ENCODE measurements around the gene CCNYL1. TPM values are rescaled to one million over a fixed set of nuclear protein-coding genes. Genes with fewer than 3 reads are reported as not detected.
"Not testable (repeated sequence)": the region's sequence is repeated elsewhere in the genome, so short reads cannot be mapped to it uniquely, and the experiment has no call there.

CCNYL1 gene
- polyA plus RNA-seq, 1 of the 3 experiments (the other 2 are of a cell fraction): 8.7 TPM

- no peak overlapping the region for H3K4me3 ChIP-seq (ENCODE audit: low read depth in 2 of 2, low read length in 1 of 2)
- POLR2A ChIA-PET: no interaction called here
Observed at GRCh38 chr2:207694811-207695281, 16.6 kb upstream of the CCNYL1 start.

DNA sequence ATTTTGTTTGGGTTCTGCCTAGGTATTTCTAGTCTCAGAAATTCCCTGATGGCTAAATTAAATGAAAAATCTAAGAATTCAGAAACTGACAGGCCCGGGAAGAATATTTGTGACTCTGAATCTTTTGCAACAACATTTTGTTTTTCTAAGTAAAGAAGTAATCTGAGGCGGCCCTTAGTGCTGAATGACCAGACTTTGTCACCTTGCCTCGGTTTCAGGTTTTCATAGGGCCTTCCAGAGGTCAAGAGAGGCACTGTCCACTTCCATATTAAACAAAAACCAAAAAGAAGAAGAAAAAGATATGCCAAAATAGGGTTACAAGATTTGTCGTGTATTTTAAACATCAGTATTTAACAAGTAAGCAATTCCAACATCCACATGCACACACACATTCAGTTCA lies 16.1 kb upstream of the CCNYL1 start:
- Histone ChIP-seq H3K79me2 (ENCODE audit: insufficient read depth) (no peaks in the 10 kb centered on the region), H4K20me1 (ENCODE audit: insufficient read depth) (no peaks in the 10 kb centered on the region), H3F3A (replicated peaks; ENCODE audit: insufficient read depth) (peaks cover 3% of the 10 kb centered on the region), H3K36me3 (replicated peaks in 1 of 2; ENCODE audit: control insufficient read depth in 1 of 2, insufficient read depth in 2 of 2, low read length in 1 of 2) (no peaks in the 10 kb centered on the region), H2AFZ (ENCODE audit: low read depth) (no peak overlapping the region), H3K4me3 (ENCODE audit: low read depth in 2 of 2, low read length in 1 of 2) (no peak overlapping the region), H3K27ac (ENCODE audit: low read depth in 2 of 2, low read length in 1 of 2) (no peak overlapping the region), H3K4me2 (no peak overlapping the region), H3K27me3 (ENCODE audit: insufficient read depth) (no peaks in the 10 kb centered on the region), H3K9ac (no peak overlapping the region), H3K9me3 (no peaks in the 10 kb centered on the region), H3K9me2 (no peaks in the 10 kb centered on the region), H3K4me1 (ENCODE audit: control insufficient read depth in 1 of 2, insufficient read depth in 2 of 2, low read depth in 1 of 2, low read length in 1 of 2) (no peaks in the 10 kb centered on the region)
- no peak for DNase-seq
- CTCF ChIA-PET: interaction anchor here (1.7 kb wide), 1 partner anchor 69 kb away, joined by 3 read pairs; no protein-coding TSS in a partner anchor
- WGBS (ENCODE audit: low lambda C conversion rate): 64% methylated on average over 4 of the region's 4 CpGs
- TF ChIP-seq FOXJ3 (CRISPR knock-in tag; IDR thresholded peaks at IDR 0.05) (no peak), TCF12 (IDR thresholded peaks at IDR 0.05) (no peak), EZH2phosphoT487 (IDR thresholded peaks at IDR 0.05; ENCODE audit: borderline replicate concordance, low read depth) (no peak), FOSL2 (IDR thresholded peaks at IDR 0.05; ENCODE audit: borderline replicate concordance, low read depth) (no peak), TEAD4 (IDR thresholded peaks at IDR 0.05; ENCODE audit: borderline replicate concordance, insufficient read depth) (no peak), NRF1 (IDR thresholded peaks at IDR 0.05; ENCODE audit: low read depth, low read length) (no peak)
- TF ChIP-seq, protein P1, sequence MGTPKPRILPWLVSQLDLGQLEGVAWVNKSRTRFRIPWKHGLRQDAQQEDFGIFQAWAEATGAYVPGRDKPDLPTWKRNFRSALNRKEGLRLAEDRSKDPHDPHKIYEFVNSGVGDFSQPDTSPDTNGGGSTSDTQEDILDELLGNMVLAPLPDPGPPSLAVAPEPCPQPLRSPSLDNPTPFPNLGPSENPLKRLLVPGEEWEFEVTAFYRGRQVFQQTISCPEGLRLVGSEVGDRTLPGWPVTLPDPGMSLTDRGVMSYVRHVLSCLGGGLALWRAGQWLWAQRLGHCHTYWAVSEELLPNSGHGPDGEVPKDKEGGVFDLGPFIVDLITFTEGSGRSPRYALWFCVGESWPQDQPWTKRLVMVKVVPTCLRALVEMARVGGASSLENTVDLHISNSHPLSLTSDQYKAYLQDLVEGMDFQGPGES (IDR thresholded peaks at IDR 0.05; ENCODE audit: low read depth, low read length): no peak
- POLR2A ChIA-PET: no interaction called here

More at GRCh38 chr2:207694811-207695281, 16.6 kb upstream of the CCNYL1 start:
- TF ChIP-seq, protein P2, sequence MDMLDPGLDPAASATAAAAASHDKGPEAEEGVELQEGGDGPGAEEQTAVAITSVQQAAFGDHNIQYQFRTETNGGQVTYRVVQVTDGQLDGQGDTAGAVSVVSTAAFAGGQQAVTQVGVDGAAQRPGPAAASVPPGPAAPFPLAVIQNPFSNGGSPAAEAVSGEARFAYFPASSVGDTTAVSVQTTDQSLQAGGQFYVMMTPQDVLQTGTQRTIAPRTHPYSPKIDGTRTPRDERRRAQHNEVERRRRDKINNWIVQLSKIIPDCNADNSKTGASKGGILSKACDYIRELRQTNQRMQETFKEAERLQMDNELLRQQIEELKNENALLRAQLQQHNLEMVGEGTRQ (IDR thresholded peaks at IDR 0.05; ENCODE audit: borderline replicate concordance, low read depth, low read length): no peak
- TF ChIP-seq JUND (IDR thresholded peaks at IDR 0.05) (peak; percentile 47), PBX3 (IDR thresholded peaks at IDR 0.05) (peak; percentile 57), TCF12 (IDR thresholded peaks at IDR 0.05) (peak; percentile 36)
- Histone ChIP-seq H3F3A (replicated peaks; ENCODE audit: insufficient read depth) (peaks cover 3% of the 10 kb centered on the region), H3K79me2 (ENCODE audit: insufficient read depth) (no peaks in the 10 kb centered on the region), H3K4me1 (ENCODE audit: control insufficient read depth in 1 of 2, insufficient read depth in 2 of 2, low read depth in 1 of 2, low read length in 1 of 2) (no peaks in the 10 kb centered on the region), H3K9me2 (no peaks in the 10 kb centered on the region), H3K4me2 (no peak overlapping the region), H4K20me1 (ENCODE audit: insufficient read depth) (no peaks in the 10 kb centered on the region), H3K9me3 (no peaks in the 10 kb centered on the region), H2AFZ (ENCODE audit: low read depth) (no peak overlapping the region), H3K27me3 (ENCODE audit: insufficient read depth) (no peaks in the 10 kb centered on the region), H3K27ac (ENCODE audit: low read depth in 2 of 2, low read length in 1 of 2) (no peak overlapping the region), H3K36me3 (replicated peaks in 1 of 2; ENCODE audit: control insufficient read depth in 1 of 2, insufficient read depth in 2 of 2, low read length in 1 of 2) (no peaks in the 10 kb centered on the region), H3K9ac (no peak overlapping the region)
- DNase-seq: no peak
- CTCF ChIA-PET: interaction anchor here (0.8 to 1.7 kb wide), 2 partner anchors 51 to 69 kb away, joined by 3 read pairs; no protein-coding TSS in a partner anchor
- 61% methylated on average over 4 of the region's 4 CpGs for WGBS (ENCODE audit: low lambda C conversion rate)

DNA sequence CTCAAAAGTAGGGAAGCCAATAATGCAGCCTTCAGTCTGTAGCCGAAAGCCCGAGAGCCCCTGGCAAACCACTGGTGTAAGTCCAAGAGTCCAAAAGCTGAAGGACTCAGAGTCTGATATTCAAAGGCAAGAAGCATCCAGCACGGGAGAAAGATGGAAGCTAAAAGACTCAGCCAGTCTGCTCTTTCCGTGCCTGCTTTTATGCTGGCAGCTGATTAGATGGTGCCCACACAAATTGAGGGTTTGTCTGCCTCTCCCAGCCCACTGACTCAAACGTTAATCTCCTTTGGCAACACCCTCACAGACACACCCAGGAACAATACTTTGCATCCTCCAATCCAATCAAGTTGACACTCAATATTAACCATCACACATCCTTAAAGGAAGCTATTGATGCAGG lies 14.5 kb upstream of the CCNYL1 start:
- H3K79me2 ChIP-seq (ENCODE audit: insufficient read depth); H3K9me2 ChIP-seq; H4K20me1 ChIP-seq (ENCODE audit: insufficient read depth); H3K27ac ChIP-seq (ENCODE audit: low read depth in 2 of 2, low read length in 1 of 2); H3K27me3 ChIP-seq (ENCODE audit: insufficient read depth); H3K9ac ChIP-seq; H3K4me2 ChIP-seq; H3F3A ChIP-seq (replicated peaks; ENCODE audit: insufficient read depth); H3K9me3 ChIP-seq; H2AFZ ChIP-seq (ENCODE audit: low read depth); H3K4me1 ChIP-seq (ENCODE audit: control insufficient read depth in 1 of 2, insufficient read depth in 2 of 2, low read depth in 1 of 2, low read length in 1 of 2); H3K4me3 ChIP-seq (ENCODE audit: low read depth in 2 of 2, low read length in 1 of 2); H3K36me3 ChIP-seq (replicated peaks in 1 of 2; ENCODE audit: control insufficient read depth in 1 of 2, insufficient read depth in 2 of 2, low read length in 1 of 2); POLR2A ChIA-PET; DNase-seq: not testable (repeated sequence)
- 73% methylated on average over 5 of the region's 5 CpGs for WGBS (ENCODE audit: low lambda C conversion rate)
- CTCF ChIA-PET: interaction anchor here (1.2 kb wide), 1 partner anchor 49 kb away, joined by 3 read pairs; no protein-coding TSS in a partner anchor

Data from SK-N-SH (cell line).